ENCODE measurements around the gene NKAIN1. TPM values are rescaled to one million over a fixed set of nuclear protein-coding genes. Genes with fewer than 3 reads are reported as not detected.

Gene NKAIN1
- polyA plus RNA-seq, 1 donor from 2014 or later = 33.4 TPM

- Histone ChIP-seq H3K9ac (ENCODE audit: low read length) (peak overlapping the region; percentile 72), H3K4me2 (ENCODE audit: low read length) (peak overlapping the region; percentile 19), H3K27ac (ENCODE audit: low read length) (peak overlapping the region; percentile 71), H3K27me3 (ENCODE audit: insufficient read depth, low read depth, low read length) (no peaks in the 10 kb centered on the region), H3K36me3 (ENCODE audit: insufficient read depth, low read length) (no peaks in the 10 kb centered on the region), H3K9me2 (ENCODE audit: insufficient read depth, low read length) (no peaks in the 10 kb centered on the region), H3F3A (ENCODE audit: insufficient read depth, low read length, poor library complexity, severe bottlenecking) (no peaks in the 10 kb centered on the region), H3K79me2 (replicated peaks; ENCODE audit: insufficient read depth, low read length) (no peaks in the 10 kb centered on the region), H3K9me3 (ENCODE audit: low read length) (no peaks in the 10 kb centered on the region), H4K20me1 (ENCODE audit: insufficient read depth) (no peaks in the 10 kb centered on the region), H2AFZ (ENCODE audit: low read depth, low read length) (peak overlapping the region; percentile 76), H3K4me3 (ENCODE audit: low read length) (peak overlapping the region; percentile 62)
- no peak for TF ChIP-seq REST (IDR thresholded peaks at IDR 0.05; ENCODE audit: borderline replicate concordance)
- TF ChIP-seq EP300 (conservative IDR thresholded peaks at IDR 0.05; ENCODE audit: poor library complexity, severe bottlenecking) = no peak
- no peak for TF ChIP-seq SMC3 (conservative IDR thresholded peaks at IDR 0.05; ENCODE audit: poor library complexity)
- no peak for TF ChIP-seq MXI1 (conservative IDR thresholded peaks at IDR 0.05; ENCODE audit: poor library complexity, severe bottlenecking)
- TF ChIP-seq RAD21 (conservative IDR thresholded peaks at IDR 0.05) = no peak
These were observed 85.6 kb downstream of the NKAIN1 start for GRCh38 chr1:31154000-31154631.

- Histone ChIP-seq H3K27me3 (ENCODE audit: insufficient read depth, low read depth, low read length) (no peaks in the 10 kb centered on the region), H3K9me3 (ENCODE audit: low read length) (no peaks in the 10 kb centered on the region), H3K79me2 (replicated peaks; ENCODE audit: insufficient read depth, low read length) (no peaks in the 10 kb centered on the region), H3K9ac (ENCODE audit: low read length) (no peak overlapping the region), H2AFZ (ENCODE audit: low read depth, low read length) (no peak overlapping the region), H3K27ac (ENCODE audit: low read length) (peak overlapping the region; percentile 41), H4K20me1 (ENCODE audit: insufficient read depth) (no peaks in the 10 kb centered on the region), H3F3A (ENCODE audit: insufficient read depth, low read length, poor library complexity, severe bottlenecking) (no peaks in the 10 kb centered on the region), H3K9me2 (ENCODE audit: insufficient read depth, low read length) (no peaks in the 10 kb centered on the region), H3K4me2 (ENCODE audit: low read length) (no peak overlapping the region), H3K4me3 (ENCODE audit: low read length) (no peak overlapping the region), H3K36me3 (ENCODE audit: insufficient read depth, low read length) (no peaks in the 10 kb centered on the region)
- TF ChIP-seq REST (IDR thresholded peaks at IDR 0.05; ENCODE audit: borderline replicate concordance) = no peak
- no peak for TF ChIP-seq RAD21 (conservative IDR thresholded peaks at IDR 0.05)
- no peak for TF ChIP-seq EP300 (conservative IDR thresholded peaks at IDR 0.05; ENCODE audit: poor library complexity, severe bottlenecking)
These were observed 86.3 kb downstream of the NKAIN1 start for GRCh38 chr1:31153423-31153822.

Data from neural cell (in vitro differentiated cells).